Liver (tissue), 9 donors: ENCODE data around the gene DNAAF1. TPM values are rescaled to one million over a fixed set of nuclear protein-coding genes. Genes with fewer than 3 reads are reported as not detected.

ENCODE experiments used
- DNase-seq: peaks from one replicate; pipeline ENCODE4 v3.0.0-alpha.2; 2017; ENCODE audit warnings: low spot score
- H3K27ac ChIP-seq, 2 donors: one replicate each; pipeline ENCODE4 v1.7.0; 2013; ENCODE audit warnings: inconsistent platforms in 2 of 2, low read length in 2 of 2, control low read depth in 1 of 2, low read depth in 1 of 2, mild to moderate bottlenecking in 1 of 2
- H3K27me3 ChIP-seq, 4 donors: one replicate each; pipeline versions ENCODE4 v1.6.1 to v1.7.0; 2013; ENCODE audit warnings: low read length in 3 of 4, inconsistent platforms in 1 of 4, mild to moderate bottlenecking in 1 of 4, moderate library complexity in 1 of 4; ENCODE audit not compliant: control insufficient read depth in 4 of 4, insufficient read depth in 4 of 4
- H3K36me3 ChIP-seq, 4 donors: one replicate each; pipeline versions ENCODE4 v1.6.1 to v1.7.0; 2013; ENCODE audit warnings: low read length in 3 of 4, mild to moderate bottlenecking in 3 of 4, low read depth in 1 of 4, moderate library complexity in 1 of 4; ENCODE audit not compliant: control insufficient read depth in 4 of 4, insufficient read depth in 3 of 4
- H3K4me1 ChIP-seq, 4 donors: one replicate each; pipeline versions ENCODE4 v1.6.1 to v1.7.0; 2013; ENCODE audit warnings: low read length in 3 of 4, mild to moderate bottlenecking in 3 of 4, moderate library complexity in 1 of 4; ENCODE audit not compliant: control insufficient read depth in 4 of 4, insufficient read depth in 4 of 4
- H3K4me3 ChIP-seq, 3 donors: one replicate each; pipeline versions ENCODE4 v1.6.1 to v1.7.0; 2013; ENCODE audit warnings: low read length in 3 of 3, control low read depth in 1 of 3, low read depth in 1 of 3, mild to moderate bottlenecking in 1 of 3
- H3K9ac ChIP-seq, 2 donors: one replicate each; pipeline ENCODE4 v1.7.0; 2013; ENCODE audit warnings: low read length in 2 of 2, mild to moderate bottlenecking in 2 of 2, moderate library complexity in 2 of 2, control low read depth in 1 of 2, low read depth in 1 of 2
- H3K9me3 ChIP-seq, 4 donors: one replicate each; pipeline versions ENCODE4 v1.6.1 to v1.7.0; 2013; ENCODE audit warnings: low read length in 3 of 4; ENCODE audit not compliant: control insufficient read depth in 4 of 4
- CTCF ChIP-seq: fragments of 150-350 bp; IDR thresholded peaks from 2 replicates; pipeline ENCODE4 v1.5.1; 2017; ENCODE audit warnings: improper control_type of control experiment, low read depth, low read length; ENCODE audit not compliant: missing input control
- EGR1 ChIP-seq, 2 donors: IDR thresholded peaks; 2 replicates each; pipeline ENCODE4 v1.6.1; 2016 to 2018; ENCODE audit warnings: antibody characterized with exemption in 2 of 2, low read depth in 2 of 2
- FOXA1 ChIP-seq: IDR thresholded peaks from 2 replicates; pipeline ENCODE4 v1.6.1; 2016; ENCODE audit warnings: antibody characterized with exemption
- FOXA2 ChIP-seq: IDR thresholded peaks from 2 replicates; pipeline ENCODE4 v1.6.1; 2016; ENCODE audit warnings: antibody characterized with exemption
- GABPA ChIP-seq, 2 donors: IDR thresholded peaks in 1 of 2; conservative IDR thresholded peaks in 1 of 2; 2 replicates each; pipeline ENCODE4 v1.6.1; 2016; ENCODE audit warnings: antibody characterized with exemption in 2 of 2, mild to moderate bottlenecking in 1 of 2, moderate library complexity in 1 of 2
- HNF4G ChIP-seq: IDR thresholded peaks from 2 replicates; pipeline ENCODE4 v1.6.1; 2016; ENCODE audit warnings: antibody characterized with exemption
- JUND ChIP-seq, 2 donors: IDR thresholded peaks; 2 replicates each; pipeline ENCODE4 v1.6.1; 2016; ENCODE audit warnings: antibody characterized with exemption in 2 of 2
- MAX ChIP-seq: IDR thresholded peaks from 2 replicates; pipeline ENCODE4 v1.6.1; 2016; ENCODE audit warnings: antibody characterized with exemption
- NR2F2 ChIP-seq: IDR thresholded peaks from 2 replicates; pipeline ENCODE4 v1.6.1; 2016; ENCODE audit warnings: antibody characterized with exemption
- RAD21 ChIP-seq, 2 donors: IDR thresholded peaks; 2 replicates each; pipeline ENCODE4 v1.6.1; 2016; ENCODE audit warnings: antibody characterized with exemption in 2 of 2, mild to moderate bottlenecking in 2 of 2
- RXRA ChIP-seq, 2 donors: IDR thresholded peaks; 2 replicates each; pipeline ENCODE4 v1.6.1; 2017 to 2018; ENCODE audit warnings: antibody characterized with exemption in 2 of 2, mild to moderate bottlenecking in 1 of 2
- TAF1 ChIP-seq: conservative IDR thresholded peaks from 2 replicates; pipeline ENCODE4 v1.6.1; 2016; ENCODE audit warnings: antibody characterized with exemption, mild to moderate bottlenecking
- YY1 ChIP-seq: IDR thresholded peaks from 2 replicates; pipeline ENCODE4 v1.6.1; 2016; ENCODE audit warnings: antibody characterized with exemption, mild to moderate bottlenecking
- WGBS: extraction: QIAGEN DNeasy Blood & Tissue Kit; methylation state at CpG from one replicate; pipeline ENCODE4 v1.1.7; 2013; 5-methylcytosine and 5-hydroxymethylcytosine counted together
- polyA plus RNA-seq, 2 donors: library from polyadenylated mRNA; stranded (reverse) in 1 of 2; unstranded in 1 of 2; fragments of 200-250 nt in 1 of 2; fragments of >200 nt in 1 of 2; fragmentation: Nextera tagmentation in 1 of 2; extraction: Ambion mirVana in 1 of 2; gene quantifications; one replicate each; pipeline versions ENCODE4 v1.2.1 to v1.2.3, GENCODE V29; 2013 to 2015
- total RNA-seq, 2 donors: library from RNA; depleted of rRNA; stranded (reverse); fragments of >200 nt; gene quantifications; one replicate each; pipeline ENCODE4 v1.2.3, GENCODE V29; 2014
- TF ChIP-seq, protein P1 (sequence below): IDR thresholded peaks from 2 replicates; pipeline ENCODE4 v1.6.1; 2016; ENCODE audit warnings: antibody characterized with exemption, mild to moderate bottlenecking
- TF ChIP-seq, protein P2 (sequence below): IDR thresholded peaks from 2 replicates; pipeline ENCODE4 v1.6.1; 2016; ENCODE audit warnings: antibody characterized with exemption
- donor health status: healthy.
- donor health status: healthy.
- donor health status: healthy.
- donor health status: healthy.
- donor health status: healthy.

Gene DNAAF1
- total and polyA plus RNA-seq, 4 donors = under 0.01 to 0.08 (median 0.06) TPM; not detected in 1

- no peak for TF ChIP-seq CTCF
- TF ChIP-seq MAX = no peak
- no peak for TF ChIP-seq YY1
- TF ChIP-seq GABPA (IDR thresholded peaks at IDR 0.05 in 1 of 2, conservative IDR thresholded peaks at IDR 0.05 in 1 of 2) = no peak
- no peak for TF ChIP-seq TAF1
- TF ChIP-seq, protein P1, sequence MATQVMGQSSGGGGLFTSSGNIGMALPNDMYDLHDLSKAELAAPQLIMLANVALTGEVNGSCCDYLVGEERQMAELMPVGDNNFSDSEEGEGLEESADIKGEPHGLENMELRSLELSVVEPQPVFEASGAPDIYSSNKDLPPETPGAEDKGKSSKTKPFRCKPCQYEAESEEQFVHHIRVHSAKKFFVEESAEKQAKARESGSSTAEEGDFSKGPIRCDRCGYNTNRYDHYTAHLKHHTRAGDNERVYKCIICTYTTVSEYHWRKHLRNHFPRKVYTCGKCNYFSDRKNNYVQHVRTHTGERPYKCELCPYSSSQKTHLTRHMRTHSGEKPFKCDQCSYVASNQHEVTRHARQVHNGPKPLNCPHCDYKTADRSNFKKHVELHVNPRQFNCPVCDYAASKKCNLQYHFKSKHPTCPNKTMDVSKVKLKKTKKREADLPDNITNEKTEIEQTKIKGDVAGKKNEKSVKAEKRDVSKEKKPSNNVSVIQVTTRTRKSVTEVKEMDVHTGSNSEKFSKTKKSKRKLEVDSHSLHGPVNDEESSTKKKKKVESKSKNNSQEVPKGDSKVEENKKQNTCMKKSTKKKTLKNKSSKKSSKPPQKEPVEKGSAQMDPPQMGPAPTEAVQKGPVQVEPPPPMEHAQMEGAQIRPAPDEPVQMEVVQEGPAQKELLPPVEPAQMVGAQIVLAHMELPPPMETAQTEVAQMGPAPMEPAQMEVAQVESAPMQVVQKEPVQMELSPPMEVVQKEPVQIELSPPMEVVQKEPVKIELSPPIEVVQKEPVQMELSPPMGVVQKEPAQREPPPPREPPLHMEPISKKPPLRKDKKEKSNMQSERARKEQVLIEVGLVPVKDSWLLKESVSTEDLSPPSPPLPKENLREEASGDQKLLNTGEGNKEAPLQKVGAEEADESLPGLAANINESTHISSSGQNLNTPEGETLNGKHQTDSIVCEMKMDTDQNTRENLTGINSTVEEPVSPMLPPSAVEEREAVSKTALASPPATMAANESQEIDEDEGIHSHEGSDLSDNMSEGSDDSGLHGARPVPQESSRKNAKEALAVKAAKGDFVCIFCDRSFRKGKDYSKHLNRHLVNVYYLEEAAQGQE = no peak
- no peak for TF ChIP-seq NR2F2
- no peak for TF ChIP-seq FOXA2
- no peak for TF ChIP-seq RAD21 (IDR thresholded peaks at IDR 0.05)
- TF ChIP-seq, protein P2, sequence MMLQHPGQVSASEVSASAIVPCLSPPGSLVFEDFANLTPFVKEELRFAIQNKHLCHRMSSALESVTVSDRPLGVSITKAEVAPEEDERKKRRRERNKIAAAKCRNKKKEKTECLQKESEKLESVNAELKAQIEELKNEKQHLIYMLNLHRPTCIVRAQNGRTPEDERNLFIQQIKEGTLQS = no peak
- no peak for TF ChIP-seq RXRA (IDR thresholded peaks at IDR 0.05)
- TF ChIP-seq HNF4G = no peak
- TF ChIP-seq EGR1 (IDR thresholded peaks at IDR 0.05; ENCODE audit: low read depth in 2 of 2) = no peak
- no peak for TF ChIP-seq JUND (IDR thresholded peaks at IDR 0.05)
- no peak for TF ChIP-seq FOXA1
- 94% methylated on average over 8 of the region's 8 CpGs for WGBS
- Histone ChIP-seq H3K4me3 (no peak overlapping the region), H3K36me3 (no peaks in the 10 kb centered on the region), H3K4me1 (no peaks in the 10 kb centered on the region), H3K9ac (no peak overlapping the region), H3K9me3 (no peaks in the 10 kb centered on the region), H3K27me3 (no peaks in the 10 kb centered on the region), H3K27ac (no peak overlapping the region)
- DNase-seq = no peak
Observed at GRCh38 chr16:84137287-84137686, 7.8 kb upstream of the DNAAF1 start.

GRCh38 chr16:84137769-84138357 is 7.2 kb upstream of the DNAAF1 start:
- WGBS = 95% methylated on average over 7 of the region's 7 CpGs
- Histone ChIP-seq H3K9me3 (no peaks in the 10 kb centered on the region), H3K4me1 (no peaks in the 10 kb centered on the region), H3K4me3 (no peak overlapping the region), H3K36me3 (no peaks in the 10 kb centered on the region), H3K27me3 (no peaks in the 10 kb centered on the region), H3K27ac (no peak overlapping the region), H3K9ac (no peak overlapping the region)
- TF ChIP-seq HNF4G = no peak
- DNase-seq = no peak
